ENCODE data around the gene PGP. TPM values are rescaled to one million over a fixed set of nuclear protein-coding genes. Genes with fewer than 3 reads are reported as not detected.

PGP gene
- total RNA-seq, 1 donor from 2014 or later: 31.5 TPM

DNA sequence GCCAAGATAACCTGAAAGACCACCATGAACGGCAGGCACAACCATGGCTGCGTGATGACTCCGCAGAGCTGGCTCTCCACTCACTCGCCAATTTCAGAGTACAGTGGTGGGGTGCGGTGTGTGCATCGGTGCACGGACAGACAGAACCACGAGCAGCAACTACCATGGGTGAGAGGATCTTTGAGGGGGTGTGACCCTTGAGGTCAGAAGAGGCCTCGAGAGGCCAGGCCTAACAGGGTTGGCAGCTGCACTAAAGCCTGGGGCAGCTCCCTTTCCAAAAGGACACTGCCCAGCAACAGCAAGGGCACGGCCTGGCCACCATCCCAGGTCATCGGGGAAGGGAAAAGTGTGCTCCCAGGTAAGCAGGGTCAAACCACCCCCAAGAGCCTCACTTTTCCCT is 38.7 kb upstream of the PGP start:
- Mint-ChIP-seq H3K9me3 (ENCODE audit: unreplicated experiment) (no peaks in the 10 kb centered on the region), H3K27me3 (ENCODE audit: unreplicated experiment) (peaks cover 4% of the 10 kb centered on the region), H3K4me3 (ENCODE audit: unreplicated experiment) (peak overlapping the region; percentile 74), H3K27ac (ENCODE audit: unreplicated experiment) (no peak overlapping the region), H3K36me3 (ENCODE audit: low read depth, unreplicated experiment) (peaks cover 33% of the 10 kb centered on the region), H3K4me1 (ENCODE audit: unreplicated experiment) (peaks cover 5% of the 10 kb centered on the region)
- DNase-seq (ENCODE audit: low spot score): no peak
- TF ChIP-seq, protein P1, sequence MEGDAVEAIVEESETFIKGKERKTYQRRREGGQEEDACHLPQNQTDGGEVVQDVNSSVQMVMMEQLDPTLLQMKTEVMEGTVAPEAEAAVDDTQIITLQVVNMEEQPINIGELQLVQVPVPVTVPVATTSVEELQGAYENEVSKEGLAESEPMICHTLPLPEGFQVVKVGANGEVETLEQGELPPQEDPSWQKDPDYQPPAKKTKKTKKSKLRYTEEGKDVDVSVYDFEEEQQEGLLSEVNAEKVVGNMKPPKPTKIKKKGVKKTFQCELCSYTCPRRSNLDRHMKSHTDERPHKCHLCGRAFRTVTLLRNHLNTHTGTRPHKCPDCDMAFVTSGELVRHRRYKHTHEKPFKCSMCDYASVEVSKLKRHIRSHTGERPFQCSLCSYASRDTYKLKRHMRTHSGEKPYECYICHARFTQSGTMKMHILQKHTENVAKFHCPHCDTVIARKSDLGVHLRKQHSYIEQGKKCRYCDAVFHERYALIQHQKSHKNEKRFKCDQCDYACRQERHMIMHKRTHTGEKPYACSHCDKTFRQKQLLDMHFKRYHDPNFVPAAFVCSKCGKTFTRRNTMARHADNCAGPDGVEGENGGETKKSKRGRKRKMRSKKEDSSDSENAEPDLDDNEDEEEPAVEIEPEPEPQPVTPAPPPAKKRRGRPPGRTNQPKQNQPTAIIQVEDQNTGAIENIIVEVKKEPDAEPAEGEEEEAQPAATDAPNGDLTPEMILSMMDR (IDR thresholded peaks at IDR 0.05; ENCODE audit: unreplicated experiment): no peak

DNA sequence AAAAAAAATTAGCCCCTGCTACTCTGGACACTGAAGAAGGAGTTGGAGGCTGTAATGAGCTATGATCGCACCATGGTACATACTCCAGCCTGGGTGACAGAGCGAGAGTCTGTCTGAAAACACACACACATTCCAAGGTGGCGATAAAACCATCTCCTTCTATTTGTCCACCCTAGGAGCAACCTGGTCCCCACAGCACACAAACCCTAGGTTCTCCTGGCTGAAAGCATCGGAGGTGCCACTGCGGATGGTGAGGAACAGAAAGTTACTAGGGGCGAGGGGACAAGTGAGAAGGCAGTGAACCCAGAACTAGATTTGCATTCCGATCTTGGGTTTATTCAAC is 38.1 kb upstream of the PGP start:
- H3K9me3 Mint-ChIP-seq (ENCODE audit: unreplicated experiment): no peaks in the 10 kb centered on the region
- DNase-seq (ENCODE audit: low spot score): no peak
- H3K36me3 Mint-ChIP-seq (ENCODE audit: low read depth, unreplicated experiment): peaks cover 33% of the 10 kb centered on the region
- TF ChIP-seq, protein P1 (IDR thresholded peaks at IDR 0.05; ENCODE audit: unreplicated experiment): no peak
- H3K27me3 Mint-ChIP-seq (ENCODE audit: unreplicated experiment): peaks cover 4% of the 10 kb centered on the region
- H3K27ac Mint-ChIP-seq (ENCODE audit: unreplicated experiment): no peak overlapping the region
- H3K4me3 Mint-ChIP-seq (ENCODE audit: unreplicated experiment): peak overlapping the region; percentile 74
- peaks cover 5% of the 10 kb centered on the region for H3K4me1 Mint-ChIP-seq (ENCODE audit: unreplicated experiment)

DNA sequence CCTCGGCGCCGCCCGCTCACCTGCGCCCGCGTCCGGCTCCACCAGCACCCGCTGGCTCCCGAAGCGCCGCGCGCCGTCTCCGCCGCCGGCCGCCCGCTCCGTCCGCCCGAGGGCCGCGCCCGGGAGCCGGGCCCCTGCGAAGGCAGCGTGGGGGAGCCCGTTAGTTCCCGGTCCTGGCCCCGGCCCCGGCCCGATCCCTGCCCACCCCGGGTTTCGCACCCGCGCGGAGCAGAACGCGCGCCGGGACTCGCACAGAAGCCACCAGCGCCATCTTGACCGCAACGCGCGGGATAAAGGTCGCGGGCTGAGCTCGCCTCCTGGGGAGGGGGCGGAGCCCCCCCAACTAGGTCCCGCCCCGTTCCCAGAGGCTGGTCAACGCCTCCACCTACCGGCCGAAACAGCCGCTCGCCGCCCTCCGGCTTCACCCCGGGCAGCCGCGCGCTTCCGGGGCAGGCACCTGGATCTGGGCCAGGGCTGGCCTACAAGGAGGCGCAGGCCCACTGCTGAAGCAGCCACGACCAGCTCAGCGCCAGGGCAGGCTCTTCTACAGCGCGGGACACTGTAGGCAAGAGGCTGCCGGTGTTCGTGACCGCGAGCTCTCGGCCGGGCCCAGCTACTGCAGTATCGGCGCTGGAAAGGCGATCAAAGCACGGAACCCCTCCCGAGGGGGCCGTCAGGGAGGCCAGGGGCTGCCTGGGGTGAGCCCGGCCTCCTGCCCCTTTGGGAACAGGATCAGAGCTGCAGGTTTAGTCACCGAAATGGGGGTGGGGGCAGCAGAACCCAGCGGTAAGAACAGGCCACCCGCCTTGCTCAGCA is 36.9 kb upstream of the PGP start, which contains the start of gene ECI1:
TSS of gene ECI1 (minus strand) at position 292 of the 816 bp plus-strand sequence. CDS start at position 271, 21 bp downstream.
- H3K36me3 Mint-ChIP-seq (ENCODE audit: low read depth, unreplicated experiment): peaks cover 28% of the 10 kb centered on the region
- peak; percentile 92 for DNase-seq (ENCODE audit: low spot score)
- peaks cover 5% of the 10 kb centered on the region for H3K4me1 Mint-ChIP-seq (ENCODE audit: unreplicated experiment)
- H3K9me3 Mint-ChIP-seq (ENCODE audit: unreplicated experiment): no peaks in the 10 kb centered on the region
- peak within 1 kb of the TSS; percentile 89 for H3K4me3 Mint-ChIP-seq (ENCODE audit: unreplicated experiment)
- H3K27ac Mint-ChIP-seq (ENCODE audit: unreplicated experiment): no peak within 1 kb of the TSS
- peaks cover 4% of the 10 kb centered on the region for H3K27me3 Mint-ChIP-seq (ENCODE audit: unreplicated experiment)
- TF ChIP-seq, protein P1 (IDR thresholded peaks at IDR 0.05; ENCODE audit: unreplicated experiment): peak; percentile 49

DNA sequence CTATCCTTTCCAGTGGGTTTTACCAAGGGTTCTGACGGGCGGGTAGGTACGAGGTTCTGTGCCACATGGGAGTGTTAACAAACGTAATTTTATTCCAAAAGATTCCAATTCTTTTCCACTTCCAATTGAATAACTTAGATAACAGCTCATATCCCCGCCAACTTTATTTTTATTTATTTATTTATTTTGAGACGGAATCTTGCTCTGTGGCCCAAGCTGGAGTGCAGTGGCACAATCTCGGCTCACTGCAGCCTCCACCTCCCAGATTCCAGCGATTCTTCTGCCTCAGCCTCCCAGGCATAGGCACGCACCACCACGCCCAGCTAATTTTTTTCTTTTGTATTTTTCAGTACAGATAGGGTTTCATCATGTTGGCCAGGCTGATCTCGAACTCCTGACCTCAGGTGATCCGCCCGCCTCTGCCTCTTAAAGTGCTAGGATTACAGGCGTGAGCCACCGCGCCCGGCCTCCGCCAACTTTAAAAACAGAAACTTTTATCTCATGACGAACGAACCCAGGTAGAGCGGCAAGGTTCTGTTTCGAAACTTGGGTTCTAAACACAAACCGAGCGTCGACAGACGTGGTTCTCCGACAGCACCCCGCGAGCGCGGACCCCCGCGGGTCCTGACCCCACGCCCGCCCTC is 36.1 kb upstream of the PGP start:
- peak overlapping the region; percentile 89 for H3K4me3 Mint-ChIP-seq (ENCODE audit: unreplicated experiment)
- TF ChIP-seq, protein P1 (IDR thresholded peaks at IDR 0.05; ENCODE audit: unreplicated experiment): no peak
- H3K27ac Mint-ChIP-seq (ENCODE audit: unreplicated experiment): no peak overlapping the region
- H3K4me1 Mint-ChIP-seq (ENCODE audit: unreplicated experiment): peaks cover 5% of the 10 kb centered on the region
- peaks cover 4% of the 10 kb centered on the region for H3K27me3 Mint-ChIP-seq (ENCODE audit: unreplicated experiment)
- no peaks in the 10 kb centered on the region for H3K9me3 Mint-ChIP-seq (ENCODE audit: unreplicated experiment)
- H3K36me3 Mint-ChIP-seq (ENCODE audit: low read depth, unreplicated experiment): peaks cover 26% of the 10 kb centered on the region
- DNase-seq (ENCODE audit: low spot score): no peak

Measured in endothelial cell (in vitro differentiated cells).